ENCODE results near the gene RAB37.

DNA sequence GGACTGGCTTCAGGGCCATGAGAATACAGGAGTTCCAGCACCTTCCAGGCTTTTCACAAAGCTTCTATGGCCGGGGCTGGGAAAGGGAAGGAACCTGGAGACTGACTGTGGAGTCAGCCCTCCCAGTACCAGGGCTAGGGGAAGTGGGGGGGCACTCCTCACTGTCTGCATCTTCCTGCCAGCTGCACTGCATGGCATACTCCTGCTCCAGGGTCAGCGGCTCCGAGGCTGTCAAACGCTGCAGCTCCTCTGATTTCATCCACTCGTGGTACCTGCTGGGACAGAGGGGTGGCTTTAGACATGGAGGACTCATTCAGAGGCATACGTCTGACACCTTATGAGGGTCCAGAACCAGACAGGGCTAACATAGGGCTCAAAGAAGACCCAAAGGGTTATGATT is 36.4 kb downstream of the RAB37 start:
- TF ChIP-seq, protein P1, sequence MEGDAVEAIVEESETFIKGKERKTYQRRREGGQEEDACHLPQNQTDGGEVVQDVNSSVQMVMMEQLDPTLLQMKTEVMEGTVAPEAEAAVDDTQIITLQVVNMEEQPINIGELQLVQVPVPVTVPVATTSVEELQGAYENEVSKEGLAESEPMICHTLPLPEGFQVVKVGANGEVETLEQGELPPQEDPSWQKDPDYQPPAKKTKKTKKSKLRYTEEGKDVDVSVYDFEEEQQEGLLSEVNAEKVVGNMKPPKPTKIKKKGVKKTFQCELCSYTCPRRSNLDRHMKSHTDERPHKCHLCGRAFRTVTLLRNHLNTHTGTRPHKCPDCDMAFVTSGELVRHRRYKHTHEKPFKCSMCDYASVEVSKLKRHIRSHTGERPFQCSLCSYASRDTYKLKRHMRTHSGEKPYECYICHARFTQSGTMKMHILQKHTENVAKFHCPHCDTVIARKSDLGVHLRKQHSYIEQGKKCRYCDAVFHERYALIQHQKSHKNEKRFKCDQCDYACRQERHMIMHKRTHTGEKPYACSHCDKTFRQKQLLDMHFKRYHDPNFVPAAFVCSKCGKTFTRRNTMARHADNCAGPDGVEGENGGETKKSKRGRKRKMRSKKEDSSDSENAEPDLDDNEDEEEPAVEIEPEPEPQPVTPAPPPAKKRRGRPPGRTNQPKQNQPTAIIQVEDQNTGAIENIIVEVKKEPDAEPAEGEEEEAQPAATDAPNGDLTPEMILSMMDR (IDR thresholded peaks at IDR 0.05; ENCODE audit: poor library complexity, severe bottlenecking) = no peak
- TF ChIP-seq EZH2 (IDR thresholded peaks at IDR 0.05; ENCODE audit: borderline replicate concordance, insufficient read depth, low read length, poor library complexity, severe bottlenecking) = no peak
- TF ChIP-seq RAD21 (conservative IDR thresholded peaks at IDR 0.05) = no peak
